Testis (tissue), 5 donors: ENCODE results near the gene GUCY1A1. TPM values are rescaled to one million over a fixed set of nuclear protein-coding genes. Genes with fewer than 3 reads are reported as not detected.

Experiments
- DNase-seq: peaks from one replicate; pipeline ENCODE4 v3.0.0-alpha.2; 2019
- H3K27ac ChIP-seq, 2 donors: fragments of 200-600 bp; sonication (generic); one replicate each; pipeline ENCODE4 v1.5.1; 2019
- H3K27me3 ChIP-seq: fragments of 200-600 bp; sonication (generic); one replicate; pipeline ENCODE4 v1.5.1; 2019
- H3K36me3 ChIP-seq: fragments of 200-600 bp; sonication (generic); one replicate; pipeline ENCODE4 v1.5.1; 2017; ENCODE audit warnings: low read depth; ENCODE audit errors: missing control alignments
- H3K4me1 ChIP-seq: fragments of 200-600 bp; sonication (generic); one replicate; pipeline ENCODE4 v1.5.1; 2019
- H3K4me3 ChIP-seq, 2 donors: fragments of 200-600 bp; sonication (generic); one replicate each; pipeline ENCODE4 v1.5.1; 2017 to 2019
- H3K9me3 ChIP-seq: fragments of 200-600 bp; sonication (generic); one replicate; pipeline ENCODE4 v1.5.1; 2017
- POLR2A ChIP-seq: fragments of 450-650 bp; IDR thresholded peaks from one replicate; pipeline ENCODE4 v1.6.1; 2017; ENCODE audit warnings: antibody characterized with exemption, mild to moderate bottlenecking, moderate library complexity
- WGBS, 2 donors: methylation state at CpG; one replicate each; pipeline ENCODE4 v1.1.5; 2018; 5-methylcytosine and 5-hydroxymethylcytosine counted together
- intact Hi-C: fragments of 100-400 bp; cut with DNase I; formaldehyde crosslinking; loops from one replicate; pipeline ENCODE4 v1.15.1; 2023; ENCODE audit warnings: low total_unique reads
- long read RNA-seq, 2 donors: transcript quantifications; one replicate each; lab custom pipeline, GENCODE V29; 2026
- polyA plus RNA-seq: library from polyadenylated mRNA; stranded (reverse); fragments of 350-450 nt; fragmentation: Illumina TruSeq; extraction: RNeasy Lipid Tissue Mini Kit (QIAGEN cat#74804); gene quantifications from one replicate; pipeline ENCODE4 v1.2.3, GENCODE V29; 2014; ENCODE audit warnings: low read depth, low replicate concordance; ENCODE audit not compliant: insufficient read depth
- total RNA-seq, 2 donors: library from RNA; depleted of rRNA; stranded (reverse); fragments of >200 nt; gene quantifications; one replicate each; pipeline ENCODE4 v1.2.3, GENCODE V29; 2016
- TF ChIP-seq, protein P1 (sequence below), 3 experiments: fragments of 450-650 bp in 2 of 3; fragments of 200-600 bp in 1 of 3; sonication (generic) in 1 of 3; IDR thresholded peaks; one replicate each; pipeline ENCODE4 v1.5.1; 2016 to 2019; ENCODE audit warnings: antibody characterized with exemption in 3 of 3, mild to moderate bottlenecking in 2 of 3, moderate library complexity in 1 of 3

The GUCY1A1 gene, protein sequence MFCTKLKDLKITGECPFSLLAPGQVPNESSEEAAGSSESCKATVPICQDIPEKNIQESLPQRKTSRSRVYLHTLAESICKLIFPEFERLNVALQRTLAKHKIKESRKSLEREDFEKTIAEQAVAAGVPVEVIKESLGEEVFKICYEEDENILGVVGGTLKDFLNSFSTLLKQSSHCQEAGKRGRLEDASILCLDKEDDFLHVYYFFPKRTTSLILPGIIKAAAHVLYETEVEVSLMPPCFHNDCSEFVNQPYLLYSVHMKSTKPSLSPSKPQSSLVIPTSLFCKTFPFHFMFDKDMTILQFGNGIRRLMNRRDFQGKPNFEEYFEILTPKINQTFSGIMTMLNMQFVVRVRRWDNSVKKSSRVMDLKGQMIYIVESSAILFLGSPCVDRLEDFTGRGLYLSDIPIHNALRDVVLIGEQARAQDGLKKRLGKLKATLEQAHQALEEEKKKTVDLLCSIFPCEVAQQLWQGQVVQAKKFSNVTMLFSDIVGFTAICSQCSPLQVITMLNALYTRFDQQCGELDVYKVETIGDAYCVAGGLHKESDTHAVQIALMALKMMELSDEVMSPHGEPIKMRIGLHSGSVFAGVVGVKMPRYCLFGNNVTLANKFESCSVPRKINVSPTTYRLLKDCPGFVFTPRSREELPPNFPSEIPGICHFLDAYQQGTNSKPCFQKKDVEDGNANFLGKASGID
- total RNA-seq (1 to 10 TPM; 2.5 to 4.6 TPM), polyA plus RNA-seq (4.5 TPM)
- long read RNA-seq, donor 1, partial matches to known transcripts: 9 of 13 reads
- long read RNA-seq, donor 1, other reads (novel, unspliced or antisense): 0 of 13 reads
- long read RNA-seq, donor 2, partial matches to known transcripts: 0 of 1 reads
- long read RNA-seq, donor 2, other reads (novel, unspliced or antisense): 0 of 1 reads

DNA sequence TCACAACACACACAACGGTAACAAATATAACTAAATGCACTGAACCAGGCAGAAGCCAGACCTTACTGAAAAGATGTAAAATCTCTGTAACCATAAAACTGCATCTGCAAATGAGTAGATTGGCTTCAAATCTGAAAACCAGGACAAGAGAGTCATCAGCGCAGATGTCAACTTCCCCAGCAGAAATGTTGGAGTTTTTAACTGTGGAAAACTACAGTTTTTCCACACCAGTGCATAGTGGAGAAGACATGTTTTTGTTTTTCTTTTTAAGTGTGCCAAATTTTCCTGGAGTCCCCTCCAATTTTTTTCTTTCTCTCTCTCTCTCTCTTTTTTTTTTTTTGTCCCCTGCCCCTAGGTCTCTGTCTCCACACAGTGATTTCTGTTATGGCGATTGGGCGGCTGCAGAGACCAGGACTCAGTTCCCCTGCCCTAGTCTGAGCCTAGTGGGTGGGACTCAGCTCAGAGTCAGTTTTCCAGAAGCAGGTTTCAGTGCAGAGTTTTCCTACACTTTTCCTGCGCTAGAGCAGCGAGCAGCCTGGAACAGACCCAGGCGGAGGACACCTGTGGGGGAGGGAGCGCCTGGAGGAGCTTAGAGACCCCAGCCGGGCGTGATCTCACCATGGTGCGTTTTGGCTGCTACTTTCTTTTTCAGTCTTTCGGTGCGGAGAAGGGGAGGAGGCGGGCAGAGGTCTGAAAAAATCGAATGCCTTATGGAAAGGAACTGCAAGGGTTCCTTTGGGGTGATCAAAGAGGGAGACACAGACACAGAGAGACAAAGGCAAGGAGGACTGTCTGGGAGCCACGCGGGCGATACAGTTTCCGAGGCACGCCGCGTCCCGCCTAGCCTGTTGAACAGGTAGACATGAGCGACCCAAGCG is at the start of gene GUCY1A1:
TSS of gene GUCY1A1 (plus strand) at position 505 of the 878 bp plus-strand sequence. CDS start 30,020 bp downstream, outside the sequence.
- WGBS, 2 donors: 3 to 7% methylated on average over 25 of the region's 25 CpGs
- TF ChIP-seq, protein P1, sequence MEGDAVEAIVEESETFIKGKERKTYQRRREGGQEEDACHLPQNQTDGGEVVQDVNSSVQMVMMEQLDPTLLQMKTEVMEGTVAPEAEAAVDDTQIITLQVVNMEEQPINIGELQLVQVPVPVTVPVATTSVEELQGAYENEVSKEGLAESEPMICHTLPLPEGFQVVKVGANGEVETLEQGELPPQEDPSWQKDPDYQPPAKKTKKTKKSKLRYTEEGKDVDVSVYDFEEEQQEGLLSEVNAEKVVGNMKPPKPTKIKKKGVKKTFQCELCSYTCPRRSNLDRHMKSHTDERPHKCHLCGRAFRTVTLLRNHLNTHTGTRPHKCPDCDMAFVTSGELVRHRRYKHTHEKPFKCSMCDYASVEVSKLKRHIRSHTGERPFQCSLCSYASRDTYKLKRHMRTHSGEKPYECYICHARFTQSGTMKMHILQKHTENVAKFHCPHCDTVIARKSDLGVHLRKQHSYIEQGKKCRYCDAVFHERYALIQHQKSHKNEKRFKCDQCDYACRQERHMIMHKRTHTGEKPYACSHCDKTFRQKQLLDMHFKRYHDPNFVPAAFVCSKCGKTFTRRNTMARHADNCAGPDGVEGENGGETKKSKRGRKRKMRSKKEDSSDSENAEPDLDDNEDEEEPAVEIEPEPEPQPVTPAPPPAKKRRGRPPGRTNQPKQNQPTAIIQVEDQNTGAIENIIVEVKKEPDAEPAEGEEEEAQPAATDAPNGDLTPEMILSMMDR (IDR thresholded peaks at IDR 0.05): no peak
- no peak for TF ChIP-seq POLR2A
- Histone ChIP-seq H3K27ac (peak within 1 kb of the TSS in 1 of 2 donors; percentile 8), H3K4me1 (no peaks in the 10 kb centered on the region), H3K36me3 (no peaks in the 10 kb centered on the region), H3K27me3 (no peaks in the 10 kb centered on the region), H3K9me3 (no peaks in the 10 kb centered on the region), H3K4me3 (peak within 1 kb of the TSS; percentile 44 to 63)
- no peak for DNase-seq
- intact Hi-C loops: no loop called here

DNA sequence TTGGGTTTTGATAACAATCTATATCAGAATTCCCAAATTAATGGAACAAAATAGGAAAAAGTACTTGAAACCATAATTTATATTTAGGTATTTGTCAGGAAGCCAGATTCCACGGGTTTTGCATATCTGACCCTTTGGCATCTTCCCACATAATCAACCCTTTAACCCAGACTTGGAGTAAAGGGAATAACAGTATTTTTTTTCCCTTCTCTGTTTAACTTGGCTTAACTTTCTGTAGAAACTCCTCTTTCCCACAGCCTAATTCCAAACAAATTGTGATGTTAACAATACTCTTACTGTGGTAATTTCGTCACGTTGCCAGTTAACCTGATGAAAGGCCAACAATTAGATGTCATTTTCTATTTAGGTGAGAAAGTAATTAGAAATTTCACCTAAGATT is 49.4 kb upstream of the GUCY1A1 start:
- H3K4me3 ChIP-seq: no peak overlapping the region
- TF ChIP-seq, protein P1 (IDR thresholded peaks at IDR 0.05): no peak
- TF ChIP-seq POLR2A: no peak
- intact Hi-C loops: no loop called here
- H3K27me3 ChIP-seq: no peaks in the 10 kb centered on the region
- no peaks in the 10 kb centered on the region for H3K9me3 ChIP-seq
- no peaks in the 10 kb centered on the region for H3K36me3 ChIP-seq
- 41 to 46% methylated on average over 3 of the region's 3 CpGs for WGBS, 2 donors
- H3K4me1 ChIP-seq: no peaks in the 10 kb centered on the region
- H3K27ac ChIP-seq: no peak overlapping the region
- no peak for DNase-seq

- Histone ChIP-seq H3K9me3 (no peaks in the 10 kb centered on the region), H3K4me3 (no peak overlapping the region), H3K36me3 (no peaks in the 10 kb centered on the region), H3K4me1 (no peaks in the 10 kb centered on the region), H3K27ac (no peak overlapping the region), H3K27me3 (no peaks in the 10 kb centered on the region)
- WGBS, 2 donors: 64 to 76% methylated on average over 8 of the region's 8 CpGs
- intact Hi-C loops: no loop called here
- DNase-seq: no peak
- TF ChIP-seq POLR2A: no peak
- TF ChIP-seq, protein P1 (IDR thresholded peaks at IDR 0.05): no peak
Observed at GRCh38 chr4:155618183-155618838, 48.3 kb upstream of the GUCY1A1 start.

DNA sequence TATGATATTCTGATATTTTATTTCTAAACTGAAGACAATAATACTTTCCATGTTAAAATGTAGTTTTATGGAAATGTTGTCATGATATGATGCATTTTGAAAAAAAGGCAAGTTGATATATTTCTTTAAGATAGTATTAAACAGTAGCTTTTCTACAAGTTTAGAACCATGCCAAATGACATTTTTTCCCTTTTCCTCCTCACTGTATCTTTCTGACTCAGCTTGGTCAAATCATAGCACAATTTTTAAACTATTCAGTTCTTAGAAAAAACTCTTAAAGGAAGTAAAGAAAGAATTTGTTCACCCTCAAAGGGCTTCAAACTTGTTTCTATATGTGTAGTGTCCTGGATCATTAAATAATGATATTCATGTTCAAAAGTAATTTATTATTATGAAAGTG is 46.0 kb upstream of the GUCY1A1 start:
- TF ChIP-seq POLR2A: no peak
- TF ChIP-seq, protein P1 (IDR thresholded peaks at IDR 0.05): no peak
- Histone ChIP-seq H3K27me3 (no peaks in the 10 kb centered on the region), H3K27ac (no peak overlapping the region), H3K9me3 (no peaks in the 10 kb centered on the region), H3K36me3 (no peaks in the 10 kb centered on the region), H3K4me3 (no peak overlapping the region), H3K4me1 (no peaks in the 10 kb centered on the region)
- no peak for DNase-seq
- intact Hi-C loops: no loop called here
